ENCODE measurements around the gene C15orf40.

C15orf40 gene

DNA sequence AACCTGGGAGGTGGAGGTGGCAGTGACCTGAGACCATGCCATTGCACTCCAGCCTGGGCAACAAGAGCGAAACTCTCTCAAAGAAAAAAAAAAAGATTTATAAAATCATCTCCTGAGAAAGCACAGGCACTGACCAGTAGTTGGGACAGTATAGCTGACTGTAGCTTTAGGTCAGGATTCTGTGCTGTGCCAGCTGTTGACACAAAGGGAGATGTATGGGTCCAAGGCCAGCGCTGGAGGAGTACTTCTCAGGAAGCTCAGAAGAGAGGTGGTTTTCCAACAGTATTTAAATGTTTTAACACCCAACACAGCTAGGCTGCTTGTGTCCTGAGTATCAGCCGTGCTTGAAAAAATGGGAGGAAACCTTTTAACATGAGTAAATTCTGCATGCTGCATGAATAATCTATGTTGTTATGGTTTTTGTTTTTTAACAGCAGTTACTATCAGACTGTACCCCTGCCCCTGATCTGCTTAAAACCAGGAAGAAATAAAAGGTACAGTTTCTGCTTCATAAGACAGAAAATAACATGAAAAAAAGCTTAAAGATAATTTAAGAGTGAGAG is 18.9 kb downstream of the C15orf40 start:
- no peak for DNase-seq

- no peak for DNase-seq
These were observed 25.0 kb downstream of the C15orf40 start for GRCh38 chr15:82986442-82986780.

DNA sequence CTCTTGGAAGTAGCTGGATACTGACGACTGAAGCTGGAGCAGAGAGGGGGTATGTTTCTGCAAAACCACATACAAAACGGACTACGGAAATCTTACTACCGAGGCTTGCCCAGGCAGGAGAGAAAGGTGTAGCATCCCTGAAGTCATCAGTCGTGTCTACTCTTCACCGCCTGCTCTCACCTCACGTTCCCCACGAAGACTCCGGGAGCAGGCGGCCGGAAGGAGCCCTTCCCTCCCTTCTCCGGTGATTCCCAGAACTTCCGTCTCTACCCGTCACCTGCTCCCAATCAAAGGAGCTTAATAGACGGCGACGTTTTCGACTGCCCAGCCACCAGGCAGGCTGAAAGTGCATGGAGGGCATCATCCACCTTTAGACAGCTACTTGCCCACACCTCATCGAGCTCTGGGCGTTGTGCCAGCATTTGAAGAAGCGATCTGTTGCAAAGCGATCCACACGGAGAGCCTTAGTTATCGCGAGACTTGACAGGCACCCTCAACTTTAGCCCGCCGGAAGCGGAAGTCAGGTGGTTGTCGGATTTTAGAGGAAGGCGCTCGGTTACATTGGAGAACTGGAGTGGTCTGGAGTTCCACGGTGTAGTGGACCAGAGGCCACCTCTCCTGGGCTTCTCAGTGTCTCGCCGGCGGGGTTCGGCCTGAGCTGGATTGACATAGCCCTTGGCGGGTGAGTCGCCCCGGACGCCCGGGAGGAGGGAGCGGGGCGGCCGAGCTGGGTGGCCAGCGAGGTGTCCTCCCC is 25.6 kb downstream of the C15orf40 start, which contains the start of gene RAMAC:
Gene RAMAC, plus strand, starts transcription at position 523 of the 754 bp plus-strand sequence. CDS start 2,809 bp downstream, outside the sequence.
- peak; percentile 96 for DNase-seq

DNA sequence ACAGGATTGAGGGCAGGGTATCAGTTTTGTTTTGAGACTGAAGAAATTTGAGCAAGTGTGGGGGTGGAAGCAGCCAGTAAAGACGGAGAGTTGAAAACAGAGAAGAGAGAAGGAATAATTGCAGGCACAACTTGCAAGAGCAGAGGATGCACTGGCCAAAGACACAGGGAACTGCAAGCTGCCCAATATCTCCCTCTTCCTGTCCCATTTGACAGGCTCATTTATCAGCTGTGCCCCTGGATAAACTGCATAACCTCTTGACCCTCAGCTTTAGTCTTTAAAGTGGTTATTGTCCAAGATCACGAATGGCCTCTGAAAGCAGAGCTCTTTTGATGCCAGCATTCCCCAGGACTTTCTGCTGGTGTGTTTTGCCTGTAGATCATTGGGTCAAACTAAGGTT is 30.5 kb downstream of the C15orf40 start:
- no peak for DNase-seq

DNA sequence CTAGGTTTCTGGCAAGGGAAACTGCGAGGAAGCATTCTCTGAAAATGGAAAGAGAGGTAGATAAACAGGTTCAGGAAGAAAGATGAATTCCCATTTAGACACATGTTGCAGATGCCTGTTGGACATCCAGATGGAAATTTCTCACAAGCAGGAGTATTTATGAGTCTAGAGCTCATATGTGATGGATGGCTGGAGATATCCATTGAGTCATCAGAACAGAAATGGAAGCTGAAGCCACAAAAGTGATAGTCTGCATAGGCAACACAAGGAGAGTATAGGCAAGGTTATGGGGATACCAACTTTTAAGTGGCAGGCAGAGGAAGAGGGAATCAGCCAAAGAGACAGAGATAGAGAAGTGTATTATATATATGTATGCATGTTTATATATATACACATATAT is 31.7 kb downstream of the C15orf40 start:
- no peak for DNase-seq

GRCh38 chr15:82978438-82978837 is 33.0 kb downstream of the C15orf40 start:
- no peak for DNase-seq

GRCh38 chr15:82977076-82977475 is 34.4 kb downstream of the C15orf40 start:
- DNase-seq = no peak

DNA sequence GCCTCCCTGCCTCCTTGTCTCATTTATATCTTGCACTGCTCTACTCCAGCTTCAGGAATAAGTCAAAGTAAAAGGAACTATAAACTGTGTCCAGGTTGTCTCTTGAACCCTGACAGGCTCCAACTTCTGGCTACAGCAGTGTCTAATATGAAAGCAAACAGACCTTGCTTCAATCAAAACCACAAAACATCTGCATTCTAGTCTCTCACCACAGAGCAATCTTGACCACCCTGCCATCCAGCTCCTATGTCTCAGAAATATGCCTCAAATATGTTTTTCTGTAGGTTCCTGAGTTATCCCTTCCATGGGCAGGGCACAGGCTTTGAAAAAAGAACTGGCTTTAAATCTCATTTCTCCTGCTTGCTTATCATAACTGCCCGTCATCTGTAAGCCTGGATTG is 38.4 kb downstream of the C15orf40 start:
- DNase-seq = no peak

DNA sequence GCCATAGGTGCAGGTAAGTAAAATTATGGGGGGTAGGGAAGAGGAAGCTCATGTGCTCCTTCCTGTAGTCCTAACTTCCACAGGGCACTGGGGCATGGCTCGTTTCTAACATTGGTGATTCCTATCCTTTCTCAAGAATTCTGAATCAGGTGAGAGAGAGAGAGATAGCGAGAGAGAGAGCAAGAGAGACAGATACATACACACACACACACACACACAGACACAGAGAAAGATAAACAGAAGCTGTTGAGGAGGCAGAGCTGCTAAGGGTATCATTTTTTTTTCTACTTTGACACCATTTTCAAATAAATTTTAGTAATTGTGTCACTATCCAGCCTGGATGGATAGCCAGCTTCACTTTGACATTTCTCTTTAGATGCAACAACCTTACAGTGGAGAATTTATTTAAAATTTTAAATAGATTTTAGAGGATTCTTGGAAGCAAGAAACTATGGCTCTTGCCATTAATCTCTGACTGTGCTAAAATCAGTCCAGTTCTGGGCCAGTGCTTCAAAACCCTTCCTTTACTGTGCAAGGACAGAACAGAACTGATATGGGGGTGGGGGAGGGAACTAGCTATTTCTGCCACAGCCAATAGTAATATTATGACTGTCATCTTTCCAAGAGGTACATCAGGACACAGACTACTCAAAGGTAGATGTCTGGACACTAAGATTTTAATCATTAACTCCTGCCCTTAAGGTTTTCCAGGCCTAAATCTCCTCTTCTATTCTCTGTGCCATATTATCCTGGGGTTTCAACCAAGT is 40.0 kb downstream of the C15orf40 start:
- DNase-seq = no peak

GRCh38 chr15:82970696-82971095 is 40.7 kb downstream of the C15orf40 start:
- DNase-seq = no peak

- DNase-seq = no peak
These were observed 41.3 kb downstream of the C15orf40 start for GRCh38 chr15:82970078-82970686.

DNA sequence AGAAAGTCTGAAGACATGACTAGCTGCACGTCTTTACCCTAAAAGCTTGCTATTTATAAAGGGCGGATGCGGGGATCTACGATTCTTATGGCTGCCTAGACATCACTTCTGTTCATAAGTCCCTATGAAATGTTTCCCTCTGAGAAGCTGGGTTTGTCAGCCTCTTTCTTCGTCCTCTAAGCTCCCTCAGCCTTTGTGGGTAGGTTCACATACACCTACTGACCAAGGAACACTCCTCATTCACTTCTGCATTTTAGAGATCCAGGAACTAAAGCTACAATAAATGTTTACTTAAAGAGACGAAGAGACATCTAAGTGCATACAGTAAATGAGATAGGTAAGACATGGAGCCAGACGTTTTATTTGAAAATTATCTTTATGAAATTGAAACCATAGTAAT is 42.1 kb downstream of the C15orf40 start:
- no peak for DNase-seq

- peak; percentile 74 for DNase-seq
These were observed 43.4 kb downstream of the C15orf40 start for GRCh38 chr15:82968066-82968465.

GRCh38 chr15:82966671-82967071 is 44.8 kb downstream of the C15orf40 start:
- no peak for DNase-seq

DNA sequence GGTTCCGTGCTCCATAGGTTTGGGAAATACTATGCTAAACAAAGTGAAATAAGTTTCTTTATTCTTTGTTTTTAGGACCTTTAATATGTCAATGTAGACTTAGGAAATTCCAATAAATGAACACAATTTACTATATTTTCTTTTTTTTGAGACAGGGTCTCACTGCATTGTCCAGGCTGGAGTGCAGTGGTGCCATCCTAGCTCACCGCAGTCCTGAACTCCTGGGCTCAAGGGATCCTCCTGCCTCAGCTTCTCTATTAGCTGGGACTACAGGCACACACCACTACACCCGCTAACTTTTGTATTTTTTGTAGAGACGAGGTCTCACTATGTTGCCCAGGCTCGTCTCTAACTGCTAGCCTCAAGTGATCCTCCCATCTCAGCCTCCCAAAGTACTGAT is 46.5 kb downstream of the C15orf40 start:
- DNase-seq = no peak

GRCh38 chr15:82963471-82964341 is 47.7 kb downstream of the C15orf40 start:
- DNase-seq = peak; percentile 60

DNA sequence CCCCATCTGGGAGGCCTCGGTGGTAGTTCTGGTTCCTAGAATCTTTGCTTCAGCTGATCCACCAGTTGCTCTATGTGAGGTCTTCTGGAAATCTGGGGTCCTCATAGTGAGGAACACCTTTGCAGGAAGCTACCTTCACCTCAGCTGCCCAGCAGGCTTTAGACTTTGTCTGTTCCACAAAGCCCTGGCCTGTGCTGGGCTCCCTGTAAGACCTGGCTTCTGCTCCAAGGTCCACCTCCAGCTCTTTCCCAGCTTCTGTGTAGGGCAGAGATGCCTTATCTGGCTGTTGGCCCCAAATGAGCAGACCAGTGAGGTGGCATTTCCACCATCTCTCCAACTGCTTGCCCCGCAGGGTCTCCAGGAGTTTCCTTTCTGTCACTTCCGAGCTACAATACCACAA is 50.7 kb downstream of the C15orf40 start:
- DNase-seq = no peak

DNA sequence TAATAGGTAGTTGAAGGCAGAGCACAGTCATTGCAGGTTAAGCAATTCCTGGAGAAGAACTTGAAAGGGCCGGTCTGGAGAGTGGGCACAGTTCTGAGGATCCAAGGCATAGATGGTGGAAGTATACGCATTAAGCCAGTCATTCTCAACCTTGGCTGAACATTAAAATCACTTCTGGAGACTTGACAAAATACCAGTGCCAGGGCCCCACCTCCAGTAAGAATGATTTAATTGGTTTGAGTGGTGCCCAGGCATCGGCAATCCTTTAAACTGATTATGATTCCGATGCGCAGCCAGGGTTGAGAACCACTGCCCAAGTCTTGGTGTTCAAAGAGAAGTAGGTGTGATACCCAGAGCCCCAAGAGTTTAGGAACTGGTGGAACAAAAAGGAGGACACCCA is 52.0 kb downstream of the C15orf40 start:
- DNase-seq = no peak

GRCh38 chr15:82958638-82959037 is 52.8 kb downstream of the C15orf40 start:
- DNase-seq = no peak

DNA sequence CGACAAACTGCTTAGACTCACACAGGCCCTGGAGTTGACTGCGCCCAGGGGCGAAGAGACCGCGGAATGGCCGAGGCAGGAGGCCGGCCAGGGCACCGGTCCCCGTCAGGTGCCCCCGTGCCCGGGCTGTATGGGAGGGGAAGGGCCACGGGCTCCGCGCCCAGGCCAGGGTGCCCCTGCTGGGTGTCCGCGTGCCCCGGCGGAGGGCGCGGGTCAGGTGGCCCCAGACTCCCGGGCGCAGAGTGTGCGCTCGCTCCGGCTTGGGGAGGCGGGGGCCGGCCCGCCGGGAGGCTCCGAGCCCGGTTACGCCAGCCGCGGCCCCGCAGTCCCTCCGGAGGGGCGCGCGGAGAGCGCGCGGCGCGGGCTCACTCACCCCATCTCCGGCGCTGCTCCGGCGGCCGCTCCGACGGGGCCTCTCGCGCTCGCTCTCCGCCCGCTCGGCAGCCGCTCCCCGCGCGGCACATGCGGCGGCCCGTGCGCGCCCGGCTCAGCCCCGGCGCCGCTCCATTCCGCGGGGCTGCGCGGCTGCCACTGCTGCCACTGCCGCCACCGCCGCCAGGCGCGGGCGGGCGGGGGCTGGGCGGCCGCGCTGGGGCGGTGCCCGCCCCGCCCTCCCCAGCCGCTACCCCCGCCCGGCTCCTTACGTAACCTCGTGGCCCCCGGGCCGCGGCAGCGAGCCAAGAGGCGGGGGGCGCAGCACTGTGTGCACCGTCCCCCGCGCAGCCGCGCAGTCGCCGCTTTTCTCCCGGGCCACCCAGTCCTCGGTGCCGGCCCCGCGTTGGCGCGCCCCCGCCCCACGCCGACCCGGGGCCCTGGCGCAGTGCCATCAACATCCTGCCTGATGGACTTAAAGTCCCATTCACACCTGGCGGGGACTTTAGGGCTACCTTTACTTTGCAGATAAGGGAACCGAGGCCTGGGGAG is 59.0 kb downstream of the C15orf40 start, which contains the start of gene HOMER2:
Gene HOMER2, minus strand, starts transcription at position 563 of the 924 bp plus-strand sequence. Its CDS starts 185 bp downstream, at position 378.
- peak; percentile 36 for DNase-seq

DNA sequence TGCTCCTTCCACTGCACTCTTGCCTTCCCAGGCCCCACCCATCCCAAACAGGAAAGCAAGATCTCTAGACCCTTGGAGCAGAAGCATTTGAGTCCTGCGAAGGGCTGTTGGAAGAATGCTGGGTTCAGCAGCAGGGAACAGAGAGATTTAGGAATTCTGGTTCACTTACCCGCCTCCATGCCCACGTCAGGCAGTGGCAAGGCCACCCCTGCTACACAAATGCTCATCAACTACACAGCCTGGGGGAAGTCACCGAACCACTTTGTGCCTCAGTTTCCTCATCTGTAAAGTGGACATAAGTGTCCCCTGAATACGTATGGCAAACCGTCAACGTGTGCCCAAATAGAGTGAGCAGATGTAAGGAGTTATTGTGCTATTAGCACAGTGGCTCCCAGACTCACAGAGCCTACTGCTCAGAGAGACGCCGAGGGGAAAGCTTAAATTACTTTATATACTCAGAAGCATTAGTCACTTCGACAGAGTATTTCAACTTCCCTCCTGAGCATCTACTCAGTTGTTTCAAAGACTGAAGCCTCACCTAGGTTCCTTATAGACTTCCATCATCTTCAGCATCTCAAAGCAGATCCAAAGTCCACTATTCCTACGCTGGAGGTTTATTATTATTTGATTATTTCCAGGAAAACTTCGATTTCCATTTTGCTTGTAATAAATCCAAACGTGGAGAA is 59.8 kb downstream of the C15orf40 start:
- peak; percentile 46 for DNase-seq
